Cardiac fibroblast (primary cell): Measurements from ENCODE around the gene PTGR2.

Experiments
- DNase-seq, 2 donors: peaks; one replicate each; pipeline versions ENCODE4 v3.0.0 to v3.0.0-alpha.2; 2010; ENCODE audit warnings: low read depth in 2 of 2
- H3K4me3 ChIP-seq, 2 donors: replicated peaks in 1 of 2; 1 replicate in 1 of 2; 2 replicates in 1 of 2; pipeline ENCODE4 v1.5.1; 2011; ENCODE audit warnings: low read depth in 2 of 2, low read length in 2 of 2, mild to moderate bottlenecking in 2 of 2, moderate library complexity in 1 of 2
- CTCF ChIP-seq: IDR thresholded peaks from one replicate; pipeline ENCODE4 v1.5.1; 2011; ENCODE audit warnings: low read depth, mild to moderate bottlenecking, low read length, inconsistent platforms

Gene PTGR2

DNA sequence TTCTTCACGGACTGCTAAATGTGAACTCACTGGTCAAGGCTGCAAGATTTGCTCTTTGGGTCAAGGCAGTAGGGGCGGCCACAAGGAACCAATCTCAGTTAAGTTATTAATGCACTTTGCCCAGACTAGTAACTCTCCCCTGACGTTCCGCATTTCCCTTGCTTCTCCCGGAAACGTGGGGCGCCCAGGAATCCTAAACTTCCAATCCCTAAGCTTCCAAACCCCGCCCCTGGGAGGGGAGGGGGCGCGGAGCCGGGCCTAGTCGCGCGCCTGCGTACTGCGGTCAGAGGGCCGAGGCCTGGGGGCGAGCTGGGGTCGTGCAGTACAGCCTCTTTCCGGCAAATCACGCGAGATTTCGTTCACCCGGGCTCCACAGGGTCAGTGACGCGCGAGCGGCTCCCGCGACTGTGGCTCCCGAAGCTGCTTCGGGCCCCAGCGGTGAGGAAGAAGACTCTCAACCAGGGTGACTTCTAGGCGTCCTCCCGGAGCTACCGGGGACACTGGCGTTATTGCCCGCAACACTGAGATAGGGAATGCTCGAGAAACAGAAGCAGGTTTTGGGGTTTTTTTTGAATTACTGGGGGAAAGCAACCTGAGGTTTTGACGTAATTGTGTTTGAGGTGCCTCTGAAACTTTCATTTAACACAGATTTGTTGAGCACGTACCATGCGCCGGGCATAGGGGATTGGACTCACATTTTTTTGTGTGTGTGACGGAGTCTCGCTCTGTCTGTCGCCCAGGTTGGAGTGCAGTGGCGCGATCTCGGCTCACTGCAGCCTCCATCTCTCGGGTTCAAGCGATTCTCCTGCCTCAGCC is at the start of gene PTGR2:
PTGR2 (plus strand) TSS at position 265 of the 816 bp plus-strand sequence. CDS start 7,032 bp downstream, outside the sequence.
- DNase-seq, result peak; percentile 95 to 99
- H3K4me3 ChIP-seq, result peak within 1 kb of the TSS; percentile 52 to 59
- no peak for TF ChIP-seq CTCF

- no peak for TF ChIP-seq CTCF
- DNase-seq, result peak in 1 of 2 donors; percentile 48
Measured at GRCh38 chr14:73802431-73803188, 49.0 kb upstream of the PTGR2 start.

DNA sequence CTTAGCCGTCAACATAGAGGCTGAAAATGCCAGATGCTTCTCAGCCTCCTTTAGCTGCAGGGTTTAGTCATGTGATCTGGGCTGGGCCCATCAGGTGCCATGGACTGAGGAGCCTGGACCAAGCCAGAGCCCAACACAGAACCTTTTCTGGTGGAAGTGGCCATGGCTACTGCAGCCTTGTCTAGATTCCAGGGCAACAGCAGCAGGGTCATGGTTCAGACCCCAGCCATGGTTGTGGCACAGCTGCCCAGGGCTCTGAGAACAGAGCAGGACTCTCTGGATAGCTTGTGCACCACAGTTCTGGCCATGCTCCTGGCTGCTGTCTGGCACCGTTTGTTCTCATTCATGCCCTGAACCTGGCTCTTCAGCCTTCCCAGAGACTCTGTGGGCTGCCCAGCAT is 47.0 kb upstream of the PTGR2 start:
- no peak overlapping the region for H3K4me3 ChIP-seq
- no peak for TF ChIP-seq CTCF
- DNase-seq, result no peak

More at GRCh38 chr14:73802431-73803188, 49.0 kb upstream of the PTGR2 start:
- no peak overlapping the region for H3K4me3 ChIP-seq

DNA sequence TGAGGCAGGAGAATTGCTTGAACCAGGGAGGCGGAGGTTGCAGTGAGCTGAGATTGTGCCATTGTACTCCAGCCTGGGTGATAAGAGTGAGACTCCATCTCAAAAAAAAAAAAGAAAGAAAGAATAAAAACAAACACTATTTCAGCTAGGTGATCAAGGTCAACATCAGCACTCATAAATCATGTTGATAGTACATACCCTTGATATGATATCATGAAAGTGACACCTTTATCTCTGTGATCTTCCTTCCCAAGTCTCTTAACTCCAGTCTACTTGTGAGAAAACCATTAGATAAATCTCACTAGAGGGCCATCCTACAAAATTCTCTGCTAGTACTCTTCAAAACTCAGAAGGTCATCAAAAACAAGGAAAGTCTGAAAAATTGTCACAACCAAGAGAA is 44.2 kb upstream of the PTGR2 start:
- TF ChIP-seq CTCF, result no peak
- no peak for DNase-seq
- H3K4me3 ChIP-seq, result no peak overlapping the region

- no peak for TF ChIP-seq CTCF
- H3K4me3 ChIP-seq, result no peak overlapping the region
- no peak for DNase-seq
Measured at GRCh38 chr14:73809391-73809790, 42.2 kb upstream of the PTGR2 start.

GRCh38 chr14:73810478-73811163 is 41.0 kb upstream of the PTGR2 start:
- TF ChIP-seq CTCF, result no peak
- no peak overlapping the region for H3K4me3 ChIP-seq
- DNase-seq, result no peak
